ENCODE measurements around the gene WDR64. TPM values are rescaled to one million over a fixed set of nuclear protein-coding genes. Genes with fewer than 3 reads are reported as not detected.
"Not testable (repeated sequence)": the region's sequence is repeated elsewhere in the genome, so short reads cannot be mapped to it uniquely, and the experiment has no call there.

Gene WDR64
- total RNA-seq, 3 donors from 2014 or later = 0.25 TPM; not detected in 2

- ATAC-seq (no peak), DNase-seq (no peak)
- H3K36me3 ChIP-seq (ENCODE audit: low read depth) = no peaks in the 10 kb centered on the region
- intact Hi-C loops (cut with DNase I, micrococcal nuclease) = no loop called here
- no peaks in the 10 kb centered on the region for H3K9me3 ChIP-seq
- H3K4me1 ChIP-seq (ENCODE audit: low read depth) = no peaks in the 10 kb centered on the region
- no peak for TF ChIP-seq CTCF (IDR thresholded peaks at IDR 0.05)
- no peak overlapping the region for H3K4me3 ChIP-seq
Measured at GRCh38 chr1:241646201-241646600, 5.9 kb upstream of the WDR64 start.

- Histone ChIP-seq H3K9me3 (no peaks in the 10 kb centered on the region), H3K4me1 (ENCODE audit: low read depth) (no peaks in the 10 kb centered on the region), H3K4me3 (no peak overlapping the region), H3K36me3 (ENCODE audit: low read depth) (no peaks in the 10 kb centered on the region)
- ATAC-seq (no peak), DNase-seq (no peak)
- intact Hi-C loops (cut with DNase I, micrococcal nuclease) = no loop called here
- no peak for TF ChIP-seq CTCF (IDR thresholded peaks at IDR 0.05)
Measured at GRCh38 chr1:241647658-241648057, 4.4 kb upstream of the WDR64 start.

GRCh38 chr1:241648159-241648558 is 3.9 kb upstream of the WDR64 start:
- TF ChIP-seq CTCF (IDR thresholded peaks at IDR 0.05) = no peak
- DNase-seq = no peak
- intact Hi-C loops (cut with DNase I, micrococcal nuclease) = no loop called here
- no peaks in the 10 kb centered on the region for H3K4me1 ChIP-seq (ENCODE audit: low read depth)
- no peaks in the 10 kb centered on the region for H3K36me3 ChIP-seq (ENCODE audit: low read depth)
- no peaks in the 10 kb centered on the region for H3K9me3 ChIP-seq
- peak; percentile 36 for ATAC-seq
- no peak overlapping the region for H3K4me3 ChIP-seq

GRCh38 chr1:241654019-241654418 is 1.9 kb downstream of the WDR64 start:
- no peak for TF ChIP-seq CTCF (IDR thresholded peaks at IDR 0.05)
- no peaks in the 10 kb centered on the region for H3K36me3 ChIP-seq (ENCODE audit: low read depth)
- H3K9me3 ChIP-seq = no peaks in the 10 kb centered on the region
- no peak for DNase-seq
- H3K4me3 ChIP-seq = no peak overlapping the region
- intact Hi-C loops (cut with DNase I, micrococcal nuclease) = no loop called here
- ATAC-seq = no peak
- H3K4me1 ChIP-seq (ENCODE audit: low read depth) = no peaks in the 10 kb centered on the region

- Histone ChIP-seq H3K4me3 (no peak overlapping the region), H3K36me3 (ENCODE audit: low read depth) (no peaks in the 10 kb centered on the region), H3K4me1 (ENCODE audit: low read depth) (no peaks in the 10 kb centered on the region), H3K9me3 (no peaks in the 10 kb centered on the region)
- no peak for TF ChIP-seq CTCF (IDR thresholded peaks at IDR 0.05)
- ATAC-seq (no peak), DNase-seq (no peak)
- intact Hi-C loops (cut with DNase I, micrococcal nuclease) = no loop called here
Measured at GRCh38 chr1:241654641-241655040, 2.6 kb downstream of the WDR64 start.

- ATAC-seq (no peak), DNase-seq (no peak)
- no peaks in the 10 kb centered on the region for H3K36me3 ChIP-seq (ENCODE audit: low read depth)
- H3K9me3 ChIP-seq = no peaks in the 10 kb centered on the region
- no peak for TF ChIP-seq CTCF (IDR thresholded peaks at IDR 0.05)
- H3K4me1 ChIP-seq (ENCODE audit: low read depth) = no peaks in the 10 kb centered on the region
- intact Hi-C loops (cut with DNase I, micrococcal nuclease) = no loop called here
- no peak overlapping the region for H3K4me3 ChIP-seq
Measured at GRCh38 chr1:241658081-241658793, 6.2 kb downstream of the WDR64 start.

GRCh38 chr1:241659016-241659415 is 6.9 kb downstream of the WDR64 start:
- H3K9me3 ChIP-seq; intact Hi-C loops (cut with DNase I, micrococcal nuclease); ATAC-seq; H3K36me3 ChIP-seq (ENCODE audit: low read depth); H3K4me3 ChIP-seq; H3K4me1 ChIP-seq (ENCODE audit: low read depth); DNase-seq: not testable (repeated sequence)

Measured in mucosa of descending colon (tissue), 3 donors.